Activated CD4-positive, alpha-beta T cell treated with anti-CD3 and anti-CD28 coated beads for 24 hours (primary cell): Measurements from ENCODE around the gene ACOT12.
"Not testable (repeated sequence)": the region's sequence is repeated elsewhere in the genome, so short reads cannot be mapped to it uniquely, and the experiment has no call there.

Experiments used
- DNase-seq, 2 donors: peaks; one replicate each; pipeline ENCODE4 v3.0.0-alpha.2; 2020; ENCODE audit warnings: low read depth in 2 of 2

Gene ACOT12

GRCh38 chr5:81344736-81345135 is 49.2 kb downstream of the ACOT12 start:
- DNase-seq: no peak

- not testable (repeated sequence) for DNase-seq
These were observed 55.7 kb downstream of the ACOT12 start for GRCh38 chr5:81338213-81338612.

GRCh38 chr5:81337803-81338202 is 56.1 kb downstream of the ACOT12 start:
- DNase-seq: no peak

GRCh38 chr5:81336556-81336955 is 57.4 kb downstream of the ACOT12 start:
- DNase-seq: no peak

GRCh38 chr5:81335946-81336345 is 58.0 kb downstream of the ACOT12 start:
- DNase-seq: no peak

GRCh38 chr5:81334304-81335061 is 59.5 kb downstream of the ACOT12 start:
- DNase-seq: no peak

GRCh38 chr5:81326554-81326953 is 67.4 kb downstream of the ACOT12 start:
- DNase-seq: no peak

GRCh38 chr5:81317536-81317935 is 76.4 kb downstream of the ACOT12 start:
- no peak for DNase-seq

- no peak for DNase-seq
These were observed 77.4 kb downstream of the ACOT12 start for GRCh38 chr5:81316571-81316970.

GRCh38 chr5:81315830-81316229 is 78.1 kb downstream of the ACOT12 start:
- no peak for DNase-seq

- DNase-seq: no peak
These were observed 78.6 kb downstream of the ACOT12 start for GRCh38 chr5:81315336-81315735.

- DNase-seq: no peak
These were observed 79.4 kb downstream of the ACOT12 start for GRCh38 chr5:81314581-81314980.

GRCh38 chr5:81313686-81314085 is 80.2 kb downstream of the ACOT12 start:
- DNase-seq: no peak

- DNase-seq: no peak
These were observed 80.7 kb downstream of the ACOT12 start for GRCh38 chr5:81313278-81313677.

GRCh38 chr5:81310402-81311063 is 83.4 kb downstream of the ACOT12 start:
- no peak for DNase-seq

GRCh38 chr5:81308836-81309235 is 85.1 kb downstream of the ACOT12 start:
- no peak for DNase-seq

GRCh38 chr5:81305785-81306184 is 88.1 kb downstream of the ACOT12 start:
- no peak for DNase-seq

- no peak for DNase-seq
These were observed 90.4 kb downstream of the ACOT12 start for GRCh38 chr5:81303563-81303962.

GRCh38 chr5:81302596-81302995 is 91.3 kb downstream of the ACOT12 start:
- DNase-seq: no peak

- DNase-seq: peak; percentile 82 to 85
These were observed 92.5 kb downstream of the ACOT12 start, which contains the start of gene ZCCHC9 for GRCh38 chr5:81301271-81302015. Gene ZCCHC9, plus strand, starts transcription at chr5:81301587. Its CDS starts 3,171 bp downstream, at chr5:81304758.

GRCh38 chr5:81300921-81301270 is 93.0 kb downstream of the ACOT12 start:
- no peak for DNase-seq

- DNase-seq: no peak
These were observed 96.4 kb downstream of the ACOT12 start for GRCh38 chr5:81297531-81297930.

GRCh38 chr5:81294021-81294420 is 99.9 kb downstream of the ACOT12 start:
- not testable (repeated sequence) for DNase-seq
